ENCODE measurements around the gene RNF144B. TPM values are rescaled to one million over a fixed set of nuclear protein-coding genes. Genes with fewer than 3 reads are reported as not detected.
A peak's percentile ranks its signal among the peaks of the same experiment; 100 is the strongest.

RNF144B gene
- total RNA-seq, 1 experiment from 2014 or later: 26.2 TPM

- peaks cover 5% of the 10 kb centered on the region; the same call in 1 of the 2 replicates for H3K79me2 ChIP-seq (ENCODE audit: low read depth)
- 0 out of 2 replicates have a peak, but pooled peaks cover 11% of the 10 kb centered on the region for H3K36me3 ChIP-seq (ENCODE audit: low read depth)
- no TSS peak for BruUV-seq (replicated peaks)
- H2AFZ ChIP-seq: no peak overlapping the region
- H3K4me2 ChIP-seq: no peak overlapping the region
- no peaks in the 10 kb centered on the region for H3K9me2 ChIP-seq (ENCODE audit: insufficient read depth)
- H3K4me3 ChIP-seq: no peak overlapping the region
- TF ChIP-seq EZH2 (IDR thresholded peaks at IDR 0.05; ENCODE audit: low read depth) (no peak), CTCF (conservative IDR thresholded peaks at IDR 0.05) (no peak)
- H3K4me1 ChIP-seq (replicated peaks; ENCODE audit: insufficient read depth): peaks cover 56% of the 10 kb centered on the region
- ChIA-PET POLR2A (ENCODE audit: unreplicated experiment) (no interaction called here), CTCF (no interaction called here)
- no peaks in the 10 kb centered on the region for H4K20me1 ChIP-seq (ENCODE audit: insufficient read depth)
- no peaks in the 10 kb centered on the region for H3K9me3 ChIP-seq (ENCODE audit: insufficient read depth, low read depth)
- no peak overlapping the region for H3K27ac ChIP-seq
- intact Hi-C loops (cut with micrococcal nuclease; ENCODE audit: unreplicated experiment): loop anchor here (5.0 kb wide), 1 partner anchor 167 kb away; the partner anchor contains the start of gene DEK
- no peak for DNase-seq
- H3F3A ChIP-seq (ENCODE audit: insufficient read depth, low read depth): peaks cover 20% of the 10 kb centered on the region
- H3K27me3 ChIP-seq (ENCODE audit: insufficient read depth, low read depth): no peaks in the 10 kb centered on the region
Measured at GRCh38 chr6:18429655-18430297, 42.6 kb downstream of the RNF144B start.

DNA sequence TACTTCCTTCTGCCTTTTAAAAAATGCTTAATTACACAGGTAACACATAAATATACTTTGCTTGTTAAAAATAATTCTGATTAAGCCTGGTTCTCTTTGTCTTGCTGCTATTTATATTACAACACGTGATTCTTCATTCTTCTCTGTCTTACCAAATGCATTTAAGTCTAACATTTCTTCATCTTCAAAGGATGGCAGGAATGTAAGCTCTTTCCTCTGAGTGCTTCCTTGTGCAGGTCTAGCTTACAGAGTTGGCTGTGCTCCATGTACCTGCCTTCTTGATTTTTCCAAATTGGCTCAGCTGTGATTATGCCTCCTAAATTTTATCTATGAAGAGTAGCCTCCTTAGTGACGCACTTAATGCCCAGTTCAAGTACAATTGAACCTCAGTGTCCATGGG, 44.4 kb downstream of the RNF144B start:
- Histone ChIP-seq H3F3A (ENCODE audit: insufficient read depth, low read depth) (peaks cover 11% of the 10 kb centered on the region; the same call in 1 of the 2 replicates), H3K9me3 (ENCODE audit: insufficient read depth, low read depth) (no peaks in the 10 kb centered on the region), H3K4me3 (no peak overlapping the region), H3K79me2 (ENCODE audit: low read depth) (peaks cover 5% of the 10 kb centered on the region; the same call in 1 of the 2 replicates), H4K20me1 (ENCODE audit: insufficient read depth) (no peaks in the 10 kb centered on the region), H3K9me2 (ENCODE audit: insufficient read depth) (no peaks in the 10 kb centered on the region), H3K36me3 (ENCODE audit: low read depth) (0 out of 2 replicates have a peak, but pooled peaks cover 11% of the 10 kb centered on the region), H3K4me2 (peak overlapping the region; percentile 14; the same call in 1 of the 2 replicates), H3K27ac (peak overlapping the region; percentile 89), H3K27me3 (ENCODE audit: insufficient read depth, low read depth) (no peaks in the 10 kb centered on the region), H3K4me1 (replicated peaks; ENCODE audit: insufficient read depth) (peaks cover 50% of the 10 kb centered on the region), H2AFZ (no peak overlapping the region)
- TF ChIP-seq CTCF (conservative IDR thresholded peaks at IDR 0.05): no peak
- no peak for TF ChIP-seq EZH2 (IDR thresholded peaks at IDR 0.05; ENCODE audit: low read depth)
- BruUV-seq (replicated peaks): no TSS peak
- DNase-seq: peak; percentile 24 to 83
- ChIA-PET CTCF (no interaction called here), POLR2A (ENCODE audit: unreplicated experiment) (interaction anchor here (0.5 to 0.9 kb wide), 4 partner anchors 44 to 161 kb away, joined by 3 to 7 read pairs (median 4); no protein-coding TSS in a partner anchor)
- intact Hi-C loops (cut with micrococcal nuclease; ENCODE audit: unreplicated experiment): loop anchor here (5.0 kb wide), 1 partner anchor 169 kb away; the partner anchor contains the start of gene DEK

DNA sequence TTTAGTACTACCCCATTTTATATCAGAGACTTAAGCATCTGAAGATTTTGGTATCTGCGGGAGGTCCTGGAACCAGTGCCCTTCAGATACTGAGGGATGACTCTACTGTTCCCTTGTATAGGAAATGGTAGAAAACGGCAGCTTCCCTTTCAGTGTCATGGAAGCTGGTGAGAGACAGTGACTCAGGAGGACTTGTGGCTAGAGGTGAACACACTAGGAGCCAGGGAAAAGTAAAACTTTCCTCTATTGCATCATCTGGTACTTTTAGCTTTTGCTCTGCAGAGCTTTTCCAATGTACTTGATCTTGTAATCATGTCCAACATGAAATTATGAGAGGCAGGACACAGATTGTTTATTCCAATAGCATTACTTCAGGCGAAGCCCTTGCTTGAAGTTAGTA, 45.0 kb downstream of the RNF144B start:
- TF ChIP-seq EZH2 (IDR thresholded peaks at IDR 0.05; ENCODE audit: low read depth) (no peak), CTCF (conservative IDR thresholded peaks at IDR 0.05) (no peak)
- Histone ChIP-seq H3K27ac (peak overlapping the region; percentile 89), H3K36me3 (ENCODE audit: low read depth) (0 out of 2 replicates have a peak, but pooled peaks cover 11% of the 10 kb centered on the region), H3K9me3 (ENCODE audit: insufficient read depth, low read depth) (no peaks in the 10 kb centered on the region), H3K79me2 (ENCODE audit: low read depth) (peaks cover 5% of the 10 kb centered on the region; the same call in 1 of the 2 replicates), H3K4me3 (no peak overlapping the region), H3K9me2 (ENCODE audit: insufficient read depth) (no peaks in the 10 kb centered on the region), H3K4me1 (replicated peaks; ENCODE audit: insufficient read depth) (peaks cover 50% of the 10 kb centered on the region), H3K4me2 (peak overlapping the region; percentile 14), H3F3A (ENCODE audit: insufficient read depth, low read depth) (peaks cover 11% of the 10 kb centered on the region; the same call in 1 of the 2 replicates), H4K20me1 (ENCODE audit: insufficient read depth) (no peaks in the 10 kb centered on the region), H3K27me3 (ENCODE audit: insufficient read depth, low read depth) (no peaks in the 10 kb centered on the region), H2AFZ (no peak overlapping the region)
- BruUV-seq (replicated peaks): no TSS peak
- intact Hi-C loops (cut with micrococcal nuclease; ENCODE audit: unreplicated experiment): loop anchor here (5.0 kb wide), 1 partner anchor 170 kb away; the partner anchor contains the start of gene DEK
- ChIA-PET POLR2A (ENCODE audit: unreplicated experiment) (interaction anchor here (0.5 to 0.9 kb wide), 5 partner anchors 45 to 162 kb away, joined by 3 to 8 read pairs (median 4); no protein-coding TSS in a partner anchor), CTCF (no interaction called here)
- DNase-seq: peak in 1 of 2 experiments; percentile 51

Measured in PC-9 (cell line).